ENCODE measurements around the gene EPHB1.

- TF ChIP-seq CTCF (IDR thresholded peaks at IDR 0.05; ENCODE audit: extremely low read depth in 1 of 2, insufficient read depth in 1 of 2, low read depth in 1 of 2, low read length in 2 of 2) (no peak), POLR2A (IDR thresholded peaks at IDR 0.05; ENCODE audit: low read depth, low read length) (no peak)
- TF ChIP-seq, protein P1, sequence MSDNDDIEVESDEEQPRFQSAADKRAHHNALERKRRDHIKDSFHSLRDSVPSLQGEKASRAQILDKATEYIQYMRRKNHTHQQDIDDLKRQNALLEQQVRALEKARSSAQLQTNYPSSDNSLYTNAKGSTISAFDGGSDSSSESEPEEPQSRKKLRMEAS (IDR thresholded peaks at IDR 0.05; ENCODE audit: insufficient read depth, insufficient read length): no peak
Measured at GRCh38 chr3:134896141-134896540, 101.1 kb downstream of the EPHB1 start.
